ENCODE measurements around the gene WNT4.

WNT4 gene

DNA sequence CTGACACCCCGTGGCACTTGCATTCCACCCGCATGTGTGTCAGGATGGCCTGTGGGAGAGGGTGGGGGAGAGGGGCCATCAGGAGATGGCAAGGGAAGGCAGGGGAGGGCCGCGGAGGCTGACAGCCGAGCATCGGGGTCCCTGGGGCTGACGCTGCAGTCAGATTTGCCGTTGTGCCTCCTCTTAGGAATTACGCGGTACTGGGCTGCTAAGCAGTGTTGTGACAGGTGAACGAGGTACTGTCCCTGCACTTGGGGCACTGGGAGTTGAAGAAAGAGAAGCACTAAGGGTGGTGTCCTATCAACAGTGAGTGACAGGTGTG, 22.5 kb downstream of the WNT4 start:
- H4K20me1 ChIP-seq (ENCODE audit: control insufficient read depth, insufficient read depth, low read depth, low read length) = no peaks in the 10 kb centered on the region
- TF ChIP-seq EZH2phosphoT487 (IDR thresholded peaks at IDR 0.05; ENCODE audit: borderline replicate concordance, low read length) = no peak

DNA sequence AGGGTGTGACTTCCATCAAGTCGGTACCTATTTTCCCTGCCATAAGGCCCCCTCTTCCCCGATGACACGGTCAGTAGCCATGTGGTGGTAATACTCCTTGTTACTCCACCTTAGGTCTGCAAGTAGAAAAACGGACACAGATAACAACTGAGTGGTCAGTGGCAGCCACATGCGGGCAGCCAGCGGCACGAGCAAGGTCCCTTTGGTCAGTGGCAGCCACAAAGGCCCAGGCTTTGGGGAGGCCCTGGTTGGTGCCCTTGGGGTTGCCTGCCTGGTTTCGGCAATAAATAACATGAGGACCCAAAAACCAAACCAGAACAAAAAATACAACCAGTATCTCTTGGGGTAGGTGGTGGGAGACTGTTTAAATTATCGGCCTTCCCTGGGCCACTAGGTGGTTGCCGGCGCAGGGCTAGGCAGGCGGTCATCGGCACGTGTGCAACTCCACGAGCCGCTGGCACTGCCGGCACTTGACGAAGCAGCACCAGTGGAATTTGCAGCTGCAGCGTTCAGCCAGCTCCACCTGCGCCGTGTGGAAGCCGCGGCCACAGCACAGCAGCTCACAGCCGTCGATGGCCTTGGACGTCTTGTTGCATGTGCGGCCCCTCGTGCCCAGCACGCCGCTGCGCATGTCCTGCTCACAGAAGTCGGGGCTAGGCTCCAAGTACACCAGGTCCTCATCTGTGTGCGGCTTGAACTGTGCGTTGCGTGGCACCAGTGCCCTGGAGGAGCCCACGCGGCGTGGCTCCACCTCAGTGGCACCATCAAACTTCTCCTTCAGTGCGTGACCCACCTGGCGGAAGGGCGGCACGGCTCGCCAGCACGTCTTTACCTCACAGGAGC, 23.1 kb downstream of the WNT4 start:
- TF ChIP-seq EZH2phosphoT487 (IDR thresholded peaks at IDR 0.05; ENCODE audit: borderline replicate concordance, low read length) = no peak
- TF ChIP-seq, protein P1, sequence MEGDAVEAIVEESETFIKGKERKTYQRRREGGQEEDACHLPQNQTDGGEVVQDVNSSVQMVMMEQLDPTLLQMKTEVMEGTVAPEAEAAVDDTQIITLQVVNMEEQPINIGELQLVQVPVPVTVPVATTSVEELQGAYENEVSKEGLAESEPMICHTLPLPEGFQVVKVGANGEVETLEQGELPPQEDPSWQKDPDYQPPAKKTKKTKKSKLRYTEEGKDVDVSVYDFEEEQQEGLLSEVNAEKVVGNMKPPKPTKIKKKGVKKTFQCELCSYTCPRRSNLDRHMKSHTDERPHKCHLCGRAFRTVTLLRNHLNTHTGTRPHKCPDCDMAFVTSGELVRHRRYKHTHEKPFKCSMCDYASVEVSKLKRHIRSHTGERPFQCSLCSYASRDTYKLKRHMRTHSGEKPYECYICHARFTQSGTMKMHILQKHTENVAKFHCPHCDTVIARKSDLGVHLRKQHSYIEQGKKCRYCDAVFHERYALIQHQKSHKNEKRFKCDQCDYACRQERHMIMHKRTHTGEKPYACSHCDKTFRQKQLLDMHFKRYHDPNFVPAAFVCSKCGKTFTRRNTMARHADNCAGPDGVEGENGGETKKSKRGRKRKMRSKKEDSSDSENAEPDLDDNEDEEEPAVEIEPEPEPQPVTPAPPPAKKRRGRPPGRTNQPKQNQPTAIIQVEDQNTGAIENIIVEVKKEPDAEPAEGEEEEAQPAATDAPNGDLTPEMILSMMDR (IDR thresholded peaks at IDR 0.05; ENCODE audit: low read depth, low read length, poor library complexity, severe bottlenecking) = no peak
- Histone ChIP-seq H3K9me2 (replicated peaks; ENCODE audit: control insufficient read depth, low read length) (no peaks in the 10 kb centered on the region), H3K4me2 (ENCODE audit: low read length) (no peak overlapping the region)

More for the DNA sequence above, 22.5 kb downstream of the WNT4 start:
- no peaks in the 10 kb centered on the region for H3K9me3 ChIP-seq (ENCODE audit: control insufficient read depth, insufficient read depth, low read length)
- peaks cover 17% of the 10 kb centered on the region for H3K4me1 ChIP-seq (ENCODE audit: control insufficient read depth, low read length)
- no peaks in the 10 kb centered on the region; the same call in 1 of the 2 replicates for H3K36me3 ChIP-seq (ENCODE audit: control insufficient read depth, low read length)
- no peaks in the 10 kb centered on the region for H3K27me3 ChIP-seq (ENCODE audit: control insufficient read depth, low read length)
- no peak overlapping the region for H3K4me3 ChIP-seq (ENCODE audit: low read length)
- no peaks in the 10 kb centered on the region for H3K9me2 ChIP-seq (replicated peaks; ENCODE audit: control insufficient read depth, low read length)
- H3K4me2 ChIP-seq (ENCODE audit: low read length) = no peak overlapping the region
- H3F3A ChIP-seq (ENCODE audit: control insufficient read depth, insufficient read depth) = no peaks in the 10 kb centered on the region
- no peaks in the 10 kb centered on the region for H3K79me2 ChIP-seq (ENCODE audit: control insufficient read depth, low read length)
- no peak overlapping the region for H3K27ac ChIP-seq (ENCODE audit: low read depth, low read length)

DNA sequence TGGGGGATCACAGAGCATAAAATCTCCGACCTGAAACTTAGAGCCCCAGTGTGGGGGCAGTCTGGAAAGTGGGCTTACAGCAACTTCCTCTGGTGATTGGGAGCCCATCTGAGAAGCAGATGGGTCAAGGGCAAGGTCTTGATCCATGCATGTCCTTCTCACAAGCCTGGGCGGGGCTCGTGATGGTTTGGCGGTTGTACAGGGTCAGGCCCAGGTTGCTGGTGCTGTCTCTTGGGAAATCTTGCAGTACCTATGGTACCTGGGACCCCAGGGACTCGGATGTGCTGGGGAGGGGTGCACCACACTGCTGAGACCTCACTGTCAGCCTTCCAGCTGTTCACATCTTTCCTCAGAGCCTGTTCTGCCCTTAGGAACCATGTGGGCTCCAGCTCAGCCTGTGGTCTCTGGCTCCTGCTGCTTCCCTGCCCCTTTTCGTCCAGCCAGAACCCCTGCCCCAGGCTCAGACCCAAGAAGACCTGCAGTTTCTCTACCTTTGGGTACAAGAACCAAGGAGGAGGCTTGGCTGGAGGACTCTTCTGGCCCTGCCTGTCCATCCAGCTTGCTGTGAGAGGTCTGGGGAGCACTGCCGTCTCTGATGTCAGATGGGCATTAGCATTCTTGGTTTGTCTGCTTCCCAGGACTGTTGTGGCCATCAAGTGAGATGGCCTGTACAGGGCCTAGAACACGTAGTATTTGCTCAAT, 24.5 kb downstream of the WNT4 start:
- Histone ChIP-seq H3K36me3 (ENCODE audit: control insufficient read depth, low read length) (peaks cover 3% of the 10 kb centered on the region; the same call in 1 of the 2 replicates), H3K27me3 (ENCODE audit: control insufficient read depth, low read length) (no peaks in the 10 kb centered on the region), H3K4me1 (ENCODE audit: control insufficient read depth, low read length) (peaks cover 17% of the 10 kb centered on the region), H3K9me3 (ENCODE audit: control insufficient read depth, insufficient read depth, low read length) (no peaks in the 10 kb centered on the region), H3F3A (ENCODE audit: control insufficient read depth, insufficient read depth) (no peaks in the 10 kb centered on the region), H3K4me2 (ENCODE audit: low read length) (no peak overlapping the region), H3K79me2 (ENCODE audit: control insufficient read depth, low read length) (no peaks in the 10 kb centered on the region), H4K20me1 (ENCODE audit: control insufficient read depth, insufficient read depth, low read depth, low read length) (no peaks in the 10 kb centered on the region), H3K4me3 (ENCODE audit: low read length) (no peak overlapping the region), H3K27ac (ENCODE audit: low read depth, low read length) (no peak overlapping the region), H3K9me2 (replicated peaks; ENCODE audit: control insufficient read depth, low read length) (no peaks in the 10 kb centered on the region)
- TF ChIP-seq, protein P1 (IDR thresholded peaks at IDR 0.05; ENCODE audit: low read depth, low read length, poor library complexity, severe bottlenecking) = no peak
- no peak for TF ChIP-seq EZH2phosphoT487 (IDR thresholded peaks at IDR 0.05; ENCODE audit: borderline replicate concordance, low read length)

More for the DNA sequence above, 23.1 kb downstream of the WNT4 start:
- Histone ChIP-seq H3K4me1 (ENCODE audit: control insufficient read depth, low read length) (peaks cover 17% of the 10 kb centered on the region), H3K9me3 (ENCODE audit: control insufficient read depth, insufficient read depth, low read length) (no peaks in the 10 kb centered on the region), H3K27me3 (ENCODE audit: control insufficient read depth, low read length) (no peaks in the 10 kb centered on the region), H4K20me1 (ENCODE audit: control insufficient read depth, insufficient read depth, low read depth, low read length) (no peaks in the 10 kb centered on the region), H3K27ac (ENCODE audit: low read depth, low read length) (no peak overlapping the region), H3K36me3 (ENCODE audit: control insufficient read depth, low read length) (no peaks in the 10 kb centered on the region; the same call in 1 of the 2 replicates), H3K4me3 (ENCODE audit: low read length) (no peak overlapping the region), H3K79me2 (ENCODE audit: control insufficient read depth, low read length) (no peaks in the 10 kb centered on the region), H3F3A (ENCODE audit: control insufficient read depth, insufficient read depth) (no peaks in the 10 kb centered on the region)

DNA sequence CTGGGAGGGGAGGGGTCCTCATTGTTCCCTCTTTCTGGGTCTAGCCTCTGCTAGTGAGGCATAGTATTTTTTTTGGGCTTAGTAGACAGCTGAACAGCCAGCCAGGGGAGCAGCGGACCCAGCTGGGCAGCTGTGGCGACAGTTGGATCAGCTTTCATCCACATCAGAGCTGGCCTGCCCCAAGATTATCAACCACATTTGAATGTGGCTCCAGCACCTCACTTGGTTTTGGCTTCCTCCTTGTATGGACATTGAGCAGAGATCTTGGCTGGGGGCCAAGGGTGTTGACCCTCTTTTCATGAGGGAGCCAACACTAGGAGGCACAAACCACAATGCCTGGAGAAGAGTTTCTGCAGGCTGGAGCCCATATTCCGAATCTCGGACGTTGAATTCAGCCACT, 25.0 kb downstream of the WNT4 start:
- TF ChIP-seq EZH2phosphoT487 (IDR thresholded peaks at IDR 0.05; ENCODE audit: borderline replicate concordance, low read length) = no peak
- TF ChIP-seq, protein P1 (IDR thresholded peaks at IDR 0.05; ENCODE audit: low read depth, low read length, poor library complexity, severe bottlenecking) = no peak
- H3K4me1 ChIP-seq (ENCODE audit: control insufficient read depth, low read length) = peaks cover 17% of the 10 kb centered on the region
- no peaks in the 10 kb centered on the region for H4K20me1 ChIP-seq (ENCODE audit: control insufficient read depth, insufficient read depth, low read depth, low read length)
- no peaks in the 10 kb centered on the region for H3K79me2 ChIP-seq (ENCODE audit: control insufficient read depth, low read length)
- no peak overlapping the region for H3K4me2 ChIP-seq (ENCODE audit: low read length)
- H3K27ac ChIP-seq (ENCODE audit: low read depth, low read length) = no peak overlapping the region
- no peaks in the 10 kb centered on the region for H3K9me2 ChIP-seq (replicated peaks; ENCODE audit: control insufficient read depth, low read length)
- H3K9me3 ChIP-seq (ENCODE audit: control insufficient read depth, insufficient read depth, low read length) = no peaks in the 10 kb centered on the region
- H3K36me3 ChIP-seq (ENCODE audit: control insufficient read depth, low read length) = peaks cover 3% of the 10 kb centered on the region; the same call in 1 of the 2 replicates
- H3F3A ChIP-seq (ENCODE audit: control insufficient read depth, insufficient read depth) = no peaks in the 10 kb centered on the region
- no peaks in the 10 kb centered on the region for H3K27me3 ChIP-seq (ENCODE audit: control insufficient read depth, low read length)
- H3K4me3 ChIP-seq (ENCODE audit: low read length) = no peak overlapping the region

All from DOHH2 (cell line).